HG03520 (cell line): Measurements from ENCODE around the gene FAM47E.

Experiments
- ATAC-seq: cut with Tn5 transposase; IDR thresholded peaks from one replicate; pipeline ENCODE4 v1.9.1; 2021; ENCODE audit warnings: mild to moderate bottlenecking, moderate library complexity; ENCODE audit not compliant: unreplicated experiment

Gene FAM47E, protein sequence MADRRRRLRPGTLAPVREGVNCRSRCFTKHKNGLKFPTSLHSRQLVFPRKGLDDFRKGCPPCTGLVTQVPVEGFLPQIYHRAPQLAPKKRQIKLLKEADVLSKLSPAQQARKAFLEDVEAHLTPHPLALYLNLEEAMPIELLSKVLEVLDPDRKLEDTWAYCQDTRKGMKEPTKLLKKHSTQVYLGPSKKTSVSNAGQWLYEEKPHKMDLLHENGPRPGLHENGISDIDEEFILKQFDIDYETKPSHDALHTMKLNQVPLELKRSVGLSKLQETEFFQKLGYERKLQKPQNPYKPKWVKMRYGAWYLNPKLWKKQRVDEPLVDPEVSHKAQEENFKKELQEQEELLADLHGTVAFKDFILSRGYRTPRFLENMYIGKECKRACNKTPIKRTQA

DNA sequence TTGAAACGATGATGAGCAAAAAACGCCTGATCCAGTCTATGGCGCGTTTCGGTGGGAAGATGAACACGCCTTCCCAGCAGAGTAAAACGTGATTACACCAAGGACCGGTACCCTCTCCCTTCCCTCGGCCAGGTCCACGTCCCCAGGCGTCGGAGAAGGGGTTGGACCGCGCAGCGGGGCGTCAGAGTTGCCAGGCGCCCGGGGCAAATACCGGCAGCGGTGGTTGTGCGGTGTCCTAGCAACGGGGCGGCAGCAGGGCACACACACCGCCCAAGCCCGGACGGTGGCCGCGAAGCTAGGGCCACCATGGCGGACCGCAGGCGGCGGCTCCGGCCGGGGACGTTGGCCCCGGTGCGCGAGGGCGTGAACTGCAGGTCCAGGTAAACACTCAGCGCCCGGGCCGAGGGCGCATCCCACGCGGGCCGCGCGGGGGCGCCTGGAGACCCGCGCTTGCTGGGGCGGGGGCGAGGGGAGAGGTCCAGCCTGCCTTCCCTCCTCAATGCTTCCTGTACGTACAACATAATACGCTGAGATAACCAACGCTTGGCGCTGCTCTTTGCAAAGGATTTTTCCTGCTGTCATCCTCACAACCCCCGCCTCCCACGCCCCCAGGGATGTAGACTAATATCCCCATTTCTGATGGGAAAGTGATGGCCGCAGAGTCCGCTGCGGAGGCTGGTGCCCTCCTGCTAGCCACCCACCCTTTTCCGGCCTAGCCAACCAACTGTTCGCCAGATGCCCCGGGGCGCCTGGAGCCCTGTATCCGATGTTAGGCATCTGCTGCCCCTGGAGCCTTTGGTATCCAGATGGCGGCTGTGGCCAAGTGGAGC lies at the start of gene FAM47E:
Gene FAM47E, plus strand, starts transcription at position 281 of the 830 bp plus-strand sequence. Its CDS starts 26 bp downstream, at position 307.
- peak; percentile 60 for ATAC-seq

GRCh38 chr4:76203541-76203940 lies 48.0 kb upstream of the FAM47E start:
- ATAC-seq, result no peak

- ATAC-seq, result no peak
These were observed 46.6 kb upstream of the FAM47E start for GRCh38 chr4:76204936-76205335.

DNA sequence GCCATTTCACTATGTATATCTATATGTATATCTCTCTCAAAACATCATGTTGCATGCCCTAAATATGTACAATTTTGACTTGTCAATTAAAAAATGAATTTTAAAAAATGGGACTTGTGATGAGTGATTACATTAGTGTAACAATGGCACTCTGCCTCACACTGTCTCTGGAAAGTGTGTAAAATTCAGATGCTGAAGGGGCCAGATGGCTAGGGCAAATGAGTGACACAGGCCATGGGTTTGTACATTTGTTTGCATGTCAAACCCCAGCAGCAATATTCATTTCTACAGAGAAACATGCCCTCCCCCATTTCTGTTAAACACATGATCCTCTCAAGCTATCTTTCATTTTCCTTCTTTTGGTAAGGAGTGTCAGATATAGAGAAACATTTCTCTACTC lies 46.0 kb upstream of the FAM47E start:
- ATAC-seq, result no peak

DNA sequence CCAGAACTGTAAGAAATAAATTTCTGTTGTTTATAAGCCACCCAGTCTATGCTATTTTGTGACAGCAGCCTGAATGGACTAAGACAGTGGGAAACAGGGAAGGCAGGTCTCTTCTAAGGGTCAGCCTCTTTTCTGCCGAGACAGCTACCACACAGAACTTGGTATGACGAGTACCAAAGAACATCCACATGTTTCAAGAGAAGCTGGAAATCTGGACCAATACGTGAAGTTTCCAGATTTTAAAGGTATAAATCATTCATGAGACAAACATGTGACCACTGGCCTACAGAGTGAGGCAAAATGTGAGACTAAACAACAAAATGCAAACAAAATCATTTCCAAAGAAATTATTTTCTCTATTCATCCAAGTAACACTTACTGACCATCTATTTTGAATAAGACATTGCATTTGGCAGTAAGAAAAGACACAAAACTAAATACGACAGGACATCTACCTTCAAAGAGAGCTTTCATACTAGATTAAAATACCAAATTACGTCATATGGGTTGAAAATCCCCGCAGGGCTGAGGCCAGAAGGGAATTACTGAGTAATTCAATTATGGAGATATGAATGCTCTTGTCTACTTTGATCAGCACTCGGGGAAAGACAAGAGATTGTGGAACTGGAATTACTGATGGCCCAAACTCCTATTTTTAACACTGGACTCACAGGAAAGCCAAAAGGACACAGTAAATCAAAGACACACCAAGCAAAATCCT lies 45.1 kb upstream of the FAM47E start:
- ATAC-seq, result no peak

DNA sequence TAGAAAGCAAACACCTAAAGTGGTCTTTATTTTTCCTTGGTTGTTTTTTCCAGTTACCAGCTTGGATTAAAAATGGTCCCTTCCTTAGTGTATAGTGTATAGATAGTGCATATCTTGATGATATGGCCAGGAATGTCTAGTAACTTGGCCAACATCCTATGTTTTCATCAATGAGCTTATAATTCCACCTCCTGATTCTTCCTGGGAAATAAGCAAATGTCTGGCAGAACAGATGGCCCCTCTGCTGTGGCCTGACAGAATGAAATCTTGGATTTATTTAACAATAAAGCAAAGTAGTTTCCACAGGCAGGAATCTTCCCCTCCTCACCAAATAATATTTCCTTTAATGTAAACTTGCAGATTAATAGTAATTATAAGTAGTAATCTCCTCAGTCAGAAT lies 44.0 kb upstream of the FAM47E start:
- no peak for ATAC-seq

DNA sequence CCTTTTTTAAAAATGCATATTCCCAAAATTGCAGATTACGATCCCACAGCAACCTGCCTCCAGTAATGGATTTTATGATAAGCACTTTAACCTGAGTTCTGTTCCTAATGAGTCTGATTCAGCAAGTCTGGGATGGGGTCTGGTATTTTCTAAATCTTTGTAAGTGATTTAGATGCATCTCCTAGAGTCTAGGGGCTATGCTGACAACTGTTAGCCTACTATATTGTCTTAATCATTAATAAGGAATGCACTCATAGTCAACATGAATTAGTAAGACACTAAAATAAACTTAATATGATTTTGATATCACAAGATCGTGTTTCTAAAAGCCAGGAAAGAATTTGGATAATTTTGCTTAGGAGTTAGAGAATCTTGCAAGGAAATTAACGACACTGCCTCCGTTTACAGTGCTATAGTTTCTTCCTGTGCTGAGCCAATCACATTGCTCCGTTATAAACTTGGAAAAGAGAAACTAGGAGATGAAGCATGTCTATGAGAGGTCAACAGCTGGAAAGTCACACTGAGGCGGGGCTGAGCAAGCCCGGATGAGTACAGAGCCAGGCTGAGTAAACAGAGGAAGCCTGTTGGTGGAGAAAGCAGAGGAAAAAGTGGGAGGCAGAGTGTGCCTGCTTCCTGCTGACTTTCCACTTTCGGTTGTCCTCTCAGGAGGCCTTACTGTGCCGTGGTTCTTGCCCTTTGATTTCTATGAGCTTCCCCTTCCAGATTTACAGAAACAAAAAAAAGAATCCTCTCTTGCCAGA lies 43.3 kb upstream of the FAM47E start:
- no peak for ATAC-seq

GRCh38 chr4:76209881-76210280 lies 41.6 kb upstream of the FAM47E start:
- no peak for ATAC-seq

GRCh38 chr4:76210452-76210851 lies 41.1 kb upstream of the FAM47E start:
- ATAC-seq, result no peak

DNA sequence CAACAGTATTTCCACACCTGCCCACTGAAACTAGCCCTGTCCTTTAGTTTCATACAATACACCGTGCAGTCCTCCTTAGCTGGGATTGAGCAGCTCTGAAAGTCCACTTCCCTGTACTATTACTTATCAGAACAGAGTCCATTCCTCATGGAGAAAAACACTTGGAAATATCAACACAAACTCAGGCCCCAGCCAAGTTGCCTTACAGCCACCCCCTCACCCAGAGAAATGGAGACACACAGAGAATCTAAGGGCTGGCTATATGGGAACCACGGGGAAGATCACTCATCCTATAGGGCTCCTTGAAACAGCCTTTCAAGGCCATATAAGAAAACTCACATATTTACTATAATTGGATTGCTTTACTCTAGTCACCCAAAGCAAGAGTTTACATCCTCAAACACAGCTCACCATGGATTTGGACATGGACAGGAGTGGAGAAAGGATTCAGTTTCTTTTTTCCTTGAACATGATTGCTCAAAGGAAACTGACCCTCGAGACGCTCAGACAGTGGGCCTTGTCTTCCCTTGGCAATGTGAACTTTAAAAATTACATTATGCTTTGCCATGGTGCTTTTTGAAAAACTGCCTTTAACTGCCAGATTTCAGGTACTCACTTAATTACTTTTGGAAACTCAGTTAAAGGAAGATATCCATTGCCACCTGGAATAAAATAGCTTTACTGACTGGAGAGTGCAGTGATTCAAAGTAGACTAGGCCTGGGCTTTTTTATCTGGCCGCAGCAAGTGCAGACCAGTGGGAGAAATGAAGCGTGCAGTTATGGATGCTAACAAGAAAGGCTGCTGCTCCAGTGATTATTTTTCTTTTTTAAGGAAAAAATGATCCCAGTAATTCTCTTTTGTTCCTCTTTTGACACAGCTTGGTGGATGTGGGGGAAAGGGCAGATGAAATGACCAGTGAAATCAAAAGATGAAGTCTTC lies 39.5 kb upstream of the FAM47E start:
- no peak for ATAC-seq

GRCh38 chr4:76212851-76213414 lies 38.6 kb upstream of the FAM47E start:
- no peak for ATAC-seq

DNA sequence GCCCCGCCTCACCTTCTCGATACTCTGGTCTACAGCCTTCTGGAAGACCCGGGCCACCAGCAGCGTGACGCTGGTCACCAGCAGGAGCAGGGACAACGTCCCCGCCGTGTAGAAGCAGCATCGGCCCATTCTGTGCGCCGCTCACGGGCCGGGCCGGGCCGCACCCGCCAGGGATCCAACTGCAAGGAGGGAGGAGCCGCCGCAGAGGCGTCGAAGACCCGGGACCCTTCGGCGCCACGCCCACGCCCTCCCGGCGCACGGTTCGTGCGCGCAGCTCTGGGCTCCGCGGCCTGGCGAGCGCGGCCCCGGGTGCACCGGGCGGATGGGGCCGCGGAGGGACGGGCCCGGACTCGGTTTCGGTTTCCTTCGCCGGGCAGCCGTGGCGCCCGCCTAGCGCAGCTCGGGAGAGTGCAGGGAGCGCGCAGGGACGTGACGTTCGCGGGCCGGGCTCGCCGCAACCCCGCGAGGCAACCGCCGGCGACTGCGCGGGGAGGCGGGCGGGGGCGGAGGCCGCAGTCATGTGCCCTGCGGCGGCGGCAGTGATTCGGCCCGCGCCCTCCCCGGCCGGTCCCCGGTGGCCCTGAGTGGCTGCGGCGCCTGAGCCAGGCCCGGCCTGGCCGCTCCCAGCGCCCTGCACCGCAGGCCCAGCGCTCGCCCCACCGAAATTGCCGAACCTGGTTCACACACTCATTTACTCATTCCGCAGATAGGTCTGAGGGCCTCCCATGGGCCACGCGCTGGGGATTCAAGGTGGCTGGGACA lies 37.9 kb upstream of the FAM47E start, which contains the start of gene SCARB2:
Gene SCARB2, minus strand, starts transcription at position 410 of the 762 bp plus-strand sequence. Its CDS starts 281 bp downstream, at position 129.
- ATAC-seq, result peak; percentile 67

DNA sequence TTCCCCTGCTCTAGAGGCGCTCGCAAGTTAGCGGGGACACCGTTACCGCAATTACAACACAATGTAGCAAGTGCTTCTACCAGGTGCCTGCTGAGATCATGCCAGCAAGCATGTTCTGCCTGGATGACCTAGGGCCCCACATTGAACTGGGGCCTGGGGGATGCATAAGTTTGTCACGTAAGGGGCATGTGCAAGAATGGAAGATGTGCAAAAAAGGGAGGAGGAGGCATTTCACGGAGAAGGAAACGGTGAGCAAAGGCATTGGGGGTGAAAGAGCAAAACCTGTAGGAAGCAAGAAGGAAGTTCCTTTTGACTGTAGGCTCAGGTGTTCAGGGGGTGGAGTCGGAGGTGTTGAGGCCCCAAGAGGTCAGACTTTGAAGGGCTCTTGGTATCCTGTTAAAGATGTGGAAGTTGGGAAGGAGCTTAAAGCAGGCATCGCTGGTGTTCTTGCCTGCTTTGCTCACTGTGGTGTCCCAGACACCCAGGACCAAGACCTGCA lies 37.3 kb upstream of the FAM47E start:
- ATAC-seq, result no peak

- ATAC-seq, result no peak
These were observed 36.4 kb upstream of the FAM47E start for GRCh38 chr4:76215077-76215476.

- ATAC-seq, result no peak
These were observed 35.0 kb upstream of the FAM47E start for GRCh38 chr4:76216524-76216923.

DNA sequence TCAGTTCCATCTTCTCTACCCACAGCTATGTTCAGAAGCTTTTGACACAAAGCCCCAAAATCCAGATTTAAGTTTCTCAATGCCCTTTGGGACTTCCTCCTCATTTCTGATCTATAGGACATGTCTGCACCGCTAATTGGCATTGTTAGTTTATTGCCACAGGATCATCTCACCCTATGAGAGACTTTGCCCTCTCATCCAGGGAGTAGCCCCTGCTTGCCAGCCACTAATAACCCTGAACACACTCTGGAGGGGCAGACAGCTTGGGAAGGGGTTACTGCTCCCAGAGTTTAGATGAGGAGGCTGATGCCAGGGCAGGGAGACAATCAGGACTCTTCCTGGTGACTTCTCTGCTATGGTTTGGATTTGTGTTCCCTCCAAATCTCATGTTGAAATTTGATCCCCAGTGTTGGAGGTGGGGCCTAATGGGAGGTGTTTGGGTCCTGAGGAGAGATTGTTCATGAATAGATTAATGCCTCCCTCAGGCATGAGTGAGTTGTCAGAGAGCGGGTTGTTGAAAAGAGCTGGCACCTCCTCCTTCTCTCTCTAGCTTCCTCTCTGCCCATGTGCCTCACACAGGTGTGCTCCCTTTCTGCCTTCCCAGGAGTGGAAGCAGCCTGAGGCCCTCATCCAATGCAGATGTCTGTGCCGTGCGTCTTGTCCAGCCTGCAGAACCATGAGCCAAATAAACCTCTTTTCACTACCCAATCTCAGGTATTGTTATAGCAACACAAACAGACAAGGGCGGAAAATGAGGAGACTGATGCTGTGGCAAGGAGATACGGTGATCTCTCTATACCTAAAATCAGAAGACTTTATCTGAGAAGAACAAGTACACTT lies 34.3 kb upstream of the FAM47E start:
- ATAC-seq, result no peak
